Hepatocyte (in vitro differentiated cells): ENCODE data around the gene RABL6. TPM values are rescaled to one million over a fixed set of nuclear protein-coding genes. Genes with fewer than 3 reads are reported as not detected.
"Not testable (repeated sequence)": the region's sequence is repeated elsewhere in the genome, so short reads cannot be mapped to it uniquely, and the experiment has no call there.

Experiments used
- DNase-seq: peaks from one replicate; pipeline ENCODE4 v3.0.0-alpha.2; 2016; ENCODE audit warnings: low spot score
- H2AFZ ChIP-seq: fragments of 200-600 bp; sonication (generic); 2 replicates; pipeline ENCODE4 v1.6.0; 2016; ENCODE audit warnings: antibody characterized with exemption, mild to moderate bottlenecking
- H3K27ac ChIP-seq: fragments of 200-600 bp; sonication (generic); 2 replicates; pipeline ENCODE4 v1.5.1; 2016; ENCODE audit warnings: mild to moderate bottlenecking
- H3K27me3 ChIP-seq: fragments of 200-600 bp; sonication (generic); 2 replicates; pipeline ENCODE4 v1.6.1; 2016
- H3K36me3 ChIP-seq: fragments of 200-600 bp; sonication (generic); replicated peaks from 2 replicates; pipeline ENCODE4 v1.5.1; 2016; ENCODE audit warnings: low read depth; ENCODE audit not compliant: insufficient read depth
- H3K4me1 ChIP-seq: fragments of 200-600 bp; sonication (generic); 2 replicates; pipeline ENCODE4 v1.5.1; 2016; ENCODE audit warnings: mild to moderate bottlenecking, moderate library complexity; ENCODE audit not compliant: insufficient read depth
- H3K4me2 ChIP-seq: fragments of 200-600 bp; sonication (generic); 2 replicates; pipeline ENCODE4 v1.6.0; 2016
- H3K4me3 ChIP-seq: fragments of 200-600 bp; sonication (generic); 2 replicates; pipeline ENCODE4 v1.5.1; 2016; ENCODE audit warnings: mild to moderate bottlenecking
- H3K79me2 ChIP-seq: fragments of 200-600 bp; sonication (generic); 2 replicates; pipeline ENCODE4 v1.6.0; 2017; ENCODE audit warnings: mild to moderate bottlenecking
- H3K9me2 ChIP-seq: fragments of 200-600 bp; sonication (generic); replicated peaks from 2 replicates; pipeline ENCODE4 v1.6.0; 2017; ENCODE audit warnings: mild to moderate bottlenecking; ENCODE audit not compliant: insufficient read depth
- H3K9me3 ChIP-seq: fragments of 200-600 bp; sonication (generic); 2 replicates; pipeline ENCODE4 v1.5.1; 2016; ENCODE audit warnings: low read depth, mild to moderate bottlenecking
- H4K20me1 ChIP-seq: fragments of 200-600 bp; sonication (generic); 2 replicates; pipeline ENCODE4 v1.6.0; 2016; ENCODE audit warnings: mild to moderate bottlenecking; ENCODE audit not compliant: insufficient read depth, poor library complexity, severe bottlenecking
- CTCF ChIP-seq: fragments of 200-600 bp; sonication (generic); IDR thresholded peaks from 2 replicates; pipeline ENCODE4 v1.5.1; 2016; ENCODE audit warnings: antibody characterized with exemption, mild to moderate bottlenecking; ENCODE audit not compliant: poor library complexity
- EZH2 ChIP-seq: fragments of 200-600 bp; sonication (generic); IDR thresholded peaks from 2 replicates; pipeline ENCODE4 v1.6.1; 2016; ENCODE audit warnings: antibody characterized with exemption, mild to moderate bottlenecking, borderline replicate concordance
- EZH2phosphoT487 ChIP-seq: fragments of 200-600 bp; sonication (generic); IDR thresholded peaks from one replicate; pipeline ENCODE4 v1.6.1; 2018; ENCODE audit warnings: antibody characterized with exemption, mild to moderate bottlenecking, low read depth, moderate library complexity; ENCODE audit not compliant: unreplicated experiment, severe bottlenecking
- WGBS: methylation state at CpG from one replicate; pipeline ENCODE4 v1.1.6; 2016; ENCODE audit warnings: low lambda C conversion rate; ENCODE audit errors: missing lambda C conversion rate; 5-methylcytosine and 5-hydroxymethylcytosine counted together
- polyA plus RNA-seq: library from polyadenylated mRNA; unstranded; fragments of >200 nt; fragmentation: Nextera tagmentation; extraction: Ambion mirVana; gene quantifications from 2 replicates; pipeline ENCODE4 v1.2.1, GENCODE V29; 2016
- total RNA-seq: library from RNA; depleted of rRNA; stranded (reverse); fragments of >200 nt; gene quantifications from 2 replicates; pipeline ENCODE4 v1.2.3, GENCODE V29; 2014

The RABL6 gene
- total and polyA plus RNA-seq, 2 experiments from 2014 or later = 72.3 to 103 TPM

GRCh38 chr9:136882109-136882946, 74.6 kb downstream of the RABL6 start:
- Histone ChIP-seq H3K9me2 (no peaks in the 10 kb centered on the region), H3K79me2 (peaks cover 7% of the 10 kb centered on the region), H3K4me1 (peaks cover 11% of the 10 kb centered on the region), H3K27me3 (no peaks in the 10 kb centered on the region), H3K4me3 (no peak overlapping the region), H4K20me1 (no peaks in the 10 kb centered on the region), H3K4me2 (peak overlapping the region; percentile 61), H3K9me3 (no peaks in the 10 kb centered on the region), H3K27ac (peak overlapping the region; percentile 80), H3K36me3 (no peaks in the 10 kb centered on the region), H2AFZ (no peak overlapping the region)
- no peak for TF ChIP-seq EZH2
- no peak for TF ChIP-seq EZH2phosphoT487
- no peak for TF ChIP-seq CTCF
- 77% methylated on average over 19 of the region's 19 CpGs for WGBS
- peak; percentile 87 for DNase-seq

DNA sequence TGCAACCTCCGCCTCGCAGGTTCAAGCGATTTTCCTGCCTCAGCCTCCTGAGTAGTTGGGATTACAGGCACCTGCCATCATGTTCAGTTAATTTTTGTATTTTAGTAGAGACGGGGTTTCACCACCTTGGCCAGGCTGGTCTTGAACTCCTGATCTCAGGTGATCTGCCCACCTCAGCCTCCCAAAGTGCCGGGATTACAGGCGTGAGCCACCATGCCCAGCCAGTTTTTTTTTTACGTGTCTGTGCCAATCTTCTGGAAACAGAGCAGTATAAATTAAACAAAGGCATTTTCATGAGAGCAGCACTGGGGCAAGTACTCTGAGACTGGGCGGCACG, 75.2 kb downstream of the RABL6 start:
- not testable (repeated sequence) for H3K4me3 ChIP-seq, H3K9me3 ChIP-seq, H2AFZ ChIP-seq, H3K27me3 ChIP-seq, H3K9me2 ChIP-seq, H3K36me3 ChIP-seq, H4K20me1 ChIP-seq, DNase-seq, H3K4me2 ChIP-seq
- H3K79me2 ChIP-seq = peaks cover 13% of the 10 kb centered on the region
- H3K27ac ChIP-seq = peak overlapping the region; percentile 68
- 83% methylated on average over 9 of the region's 9 CpGs for WGBS
- H3K4me1 ChIP-seq = peaks cover 11% of the 10 kb centered on the region

- not testable (repeated sequence) for H3K4me2 ChIP-seq
- H3K79me2 ChIP-seq = peaks cover 20% of the 10 kb centered on the region
These were observed 75.9 kb downstream of the RABL6 start for GRCh38 chr9:136883670-136884069.

DNA sequence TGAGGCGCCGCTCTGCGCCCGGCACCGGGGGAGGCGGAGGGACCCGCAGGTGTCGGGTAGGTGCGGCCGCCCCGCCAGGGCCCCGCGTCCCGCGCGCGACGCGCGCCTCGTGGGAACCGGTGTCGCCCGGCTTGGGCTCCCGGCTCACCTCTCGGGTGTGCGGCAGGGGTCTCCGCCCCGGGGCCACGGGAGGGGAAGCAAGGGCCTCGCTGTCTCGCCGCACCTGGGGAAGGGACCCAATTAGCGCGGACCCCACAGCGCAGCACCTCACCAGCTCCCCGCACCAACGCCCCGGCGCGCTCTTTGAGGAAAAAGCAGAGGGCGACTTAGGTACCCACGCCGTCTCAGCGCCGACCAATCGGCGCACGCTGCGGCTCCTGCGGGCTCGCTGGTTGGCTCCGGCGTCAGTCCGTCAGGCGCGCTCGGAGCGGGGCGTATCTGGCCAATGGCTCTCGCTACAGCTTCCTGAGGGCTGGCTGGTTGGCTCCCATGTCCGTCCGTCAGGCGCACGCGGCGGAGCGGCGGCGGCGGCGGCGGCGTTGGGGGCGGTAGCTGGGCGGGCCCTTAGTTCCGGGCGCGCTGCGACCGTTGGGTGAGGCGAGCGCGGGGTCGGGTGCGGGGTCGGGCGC, 78.3 kb downstream of the RABL6 start, which contains the start of gene TRAF2:
TRAF2 (plus strand) TSS at position 567 of the 629 bp plus-strand sequence. CDS start 12,225 bp downstream, outside the sequence.
- Histone ChIP-seq H3K36me3 (no peaks in the 10 kb centered on the region), H3K9me3 (no peaks in the 10 kb centered on the region), H3K4me3 (peak within 1 kb of the TSS; percentile 99), H3K27ac (peak within 1 kb of the TSS; percentile 85), H3K9me2 (no peaks in the 10 kb centered on the region), H4K20me1 (no peaks in the 10 kb centered on the region), H2AFZ (peak within 1 kb of the TSS; percentile 90), H3K27me3 (no peaks in the 10 kb centered on the region), H3K4me2 (peak within 1 kb of the TSS; percentile 92), H3K79me2 (peaks cover 42% of the 10 kb centered on the region), H3K4me1 (peaks cover 11% of the 10 kb centered on the region)
- DNase-seq = peak; percentile 99
- under 1% methylated on average over 50 of the region's 88 CpGs for WGBS
- TF ChIP-seq EZH2 = no peak
- no peak for TF ChIP-seq CTCF

More at GRCh38 chr9:136883670-136884069, 75.9 kb downstream of the RABL6 start:
- H3K27me3 ChIP-seq, H3K9me2 ChIP-seq, H3K36me3 ChIP-seq, H3K9me3 ChIP-seq, H2AFZ ChIP-seq, H3K27ac ChIP-seq, H3K4me3 ChIP-seq, DNase-seq, H4K20me1 ChIP-seq: not testable (repeated sequence)
- peaks cover 11% of the 10 kb centered on the region for H3K4me1 ChIP-seq
- WGBS = 95% methylated on average over 10 of the region's 10 CpGs
